GM21717 (cell line): Measurements from ENCODE around the gene MBD2.

Experiments used
- ATAC-seq: cut with Tn5 transposase; IDR thresholded peaks from one replicate; pipeline ENCODE4 v1.9.1; 2021; ENCODE audit warnings: mild to moderate bottlenecking, moderate library complexity; ENCODE audit not compliant: unreplicated experiment

The MBD2 gene

DNA sequence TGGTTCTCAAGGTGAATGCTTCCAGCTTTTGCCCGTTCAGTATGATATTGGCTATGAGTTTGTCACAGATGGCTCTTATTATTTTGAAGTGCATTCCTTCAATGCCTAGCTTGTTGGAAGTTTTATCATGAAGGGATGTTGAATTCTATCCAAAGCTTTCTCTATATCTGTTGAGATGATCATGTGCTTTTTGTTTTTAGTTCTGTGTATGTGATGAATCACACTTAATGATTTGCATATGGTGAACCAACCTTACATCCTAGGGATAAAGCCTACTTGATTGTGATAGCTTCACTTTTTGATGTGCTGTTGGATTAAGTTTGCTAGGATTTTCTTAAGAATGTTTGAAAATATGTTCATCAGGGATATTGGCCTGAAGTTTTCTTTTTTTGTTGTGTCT, 112.1 kb downstream of the MBD2 start:
- no peak for ATAC-seq

- no peak for ATAC-seq
Measured at GRCh38 chr18:54109131-54109683, 115.3 kb downstream of the MBD2 start.

DNA sequence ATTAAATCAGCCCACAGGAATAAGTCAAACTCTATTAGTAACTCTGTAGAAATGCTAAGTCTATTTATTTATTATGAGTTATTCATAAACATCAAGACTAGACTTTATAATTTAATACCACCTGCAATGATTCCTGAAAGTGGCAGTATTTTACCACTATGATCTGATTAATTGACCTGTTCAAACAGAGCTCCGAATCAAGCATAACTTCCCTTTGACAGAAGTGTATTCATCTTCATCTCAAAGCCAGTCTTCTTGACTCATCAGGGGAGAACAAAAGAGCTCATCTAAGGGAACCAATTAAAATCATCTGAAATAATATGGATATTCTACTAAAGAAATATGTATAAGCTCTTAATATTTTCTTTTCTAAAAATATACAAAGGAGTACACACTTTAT, 122.3 kb downstream of the MBD2 start:
- ATAC-seq: no peak
